Measurements from ENCODE around the gene MYO1D.

- TF ChIP-seq CTCF (IDR thresholded peaks at IDR 0.05), result no peak
- TF ChIP-seq POLR2AphosphoS5 (IDR thresholded peaks at IDR 0.05; ENCODE audit: low read depth, low read length), result no peak
These were observed 181.1 kb downstream of the MYO1D start for GRCh38 chr17:32695864-32696263.

Data from Panc1 (cell line).